Effector memory CD8-positive, alpha-beta T cell (primary cell): ENCODE measurements around the gene B4GALT6.

Experiments used
- ATAC-seq: fragments of 150-1000 bp; cut with Tn5 transposase; replicated peaks from 2 replicates; pipeline ENCODE4 v1.10.0; 2021; ENCODE audit warnings: mild to moderate bottlenecking, moderate library complexity
- DNase-seq, 3 experiments: peaks; one replicate each; pipeline ENCODE4 v3.0.0; 2021
- H3K27ac Mint-ChIP-seq, 2 donors: one replicate each; pipeline ENCODE4 v1.8.0; 2022; ENCODE audit warnings: mild to moderate bottlenecking in 2 of 2, mixed read lengths in 2 of 2, moderate library complexity in 2 of 2
- H3K27me3 Mint-ChIP-seq, 2 donors: one replicate each; pipeline ENCODE4 v1.8.0; 2022; ENCODE audit warnings: mixed read lengths in 2 of 2
- H3K36me3 Mint-ChIP-seq: one replicate; pipeline ENCODE4 v1.8.0; 2022; ENCODE audit warnings: mild to moderate bottlenecking, moderate library complexity, mixed read lengths; ENCODE audit not compliant: insufficient read depth
- H3K4me1 Mint-ChIP-seq, 2 donors: one replicate each; pipeline ENCODE4 v1.8.0; 2022; ENCODE audit warnings: low read depth in 2 of 2, mixed read lengths in 2 of 2
- H3K4me3 Mint-ChIP-seq, 2 donors: one replicate each; pipeline ENCODE4 v1.8.0; 2022; ENCODE audit warnings: mild to moderate bottlenecking in 2 of 2, mixed read lengths in 2 of 2, moderate library complexity in 2 of 2
- H3K9me3 Mint-ChIP-seq, 2 donors: one replicate each; pipeline ENCODE4 v1.8.0; 2022; ENCODE audit warnings: mixed read lengths in 2 of 2

B4GALT6 gene

GRCh38 chr18:31626409-31626808, 58.0 kb downstream of the B4GALT6 start:
- Mint-ChIP-seq H3K9me3 (no peaks in the 10 kb centered on the region), H3K27ac (no peak overlapping the region), H3K36me3 (peaks cover 4% of the 10 kb centered on the region), H3K27me3 (no peaks in the 10 kb centered on the region), H3K4me1 (peaks cover 0 to 9% of the 10 kb centered on the region in 2 donors), H3K4me3 (no peak overlapping the region)
- ATAC-seq (no peak), DNase-seq (no peak)

- DNase-seq (no peak), ATAC-seq (no peak)
- Mint-ChIP-seq H3K36me3 (peaks cover 4% of the 10 kb centered on the region), H3K4me3 (no peak overlapping the region), H3K27me3 (no peaks in the 10 kb centered on the region), H3K9me3 (no peaks in the 10 kb centered on the region), H3K4me1 (peaks cover 0 to 5% of the 10 kb centered on the region in 2 donors), H3K27ac (no peak overlapping the region)
Observed at GRCh38 chr18:31624892-31625640, 59.3 kb downstream of the B4GALT6 start.

- Mint-ChIP-seq H3K9me3 (no peaks in the 10 kb centered on the region), H3K27ac (no peak overlapping the region), H3K4me3 (no peak overlapping the region), H3K4me1 (peaks cover 0 to 4% of the 10 kb centered on the region in 2 donors), H3K27me3 (peaks cover 7 to 16% of the 10 kb centered on the region in 2 donors), H3K36me3 (no peaks in the 10 kb centered on the region)
- no peak for DNase-seq
- no peak for ATAC-seq
Observed at GRCh38 chr18:31619291-31619690, 65.1 kb downstream of the B4GALT6 start.

- no peaks in the 10 kb centered on the region for H3K36me3 Mint-ChIP-seq
- H3K9me3 Mint-ChIP-seq, result no peaks in the 10 kb centered on the region
- H3K27me3 Mint-ChIP-seq, result peaks cover 7 to 16% of the 10 kb centered on the region in 2 donors
- H3K4me1 Mint-ChIP-seq, result peaks cover 0 to 4% of the 10 kb centered on the region in 2 donors
- ATAC-seq (no peak), DNase-seq (no peak)
- no peak overlapping the region for H3K4me3 Mint-ChIP-seq
- H3K27ac Mint-ChIP-seq, result no peak overlapping the region
Observed at GRCh38 chr18:31618801-31619200, 65.6 kb downstream of the B4GALT6 start.

- Mint-ChIP-seq H3K9me3 (no peaks in the 10 kb centered on the region), H3K4me1 (peaks cover 0 to 4% of the 10 kb centered on the region in 2 donors), H3K27ac (no peak overlapping the region), H3K4me3 (no peak overlapping the region), H3K27me3 (peaks cover 7 to 16% of the 10 kb centered on the region in 2 donors), H3K36me3 (no peaks in the 10 kb centered on the region)
- ATAC-seq, result no peak
- no peak for DNase-seq
Observed at GRCh38 chr18:31617031-31617717, 67.2 kb downstream of the B4GALT6 start.

- no peak overlapping the region for H3K27ac Mint-ChIP-seq
- H3K4me3 Mint-ChIP-seq, result no peak overlapping the region
- no peaks in the 10 kb centered on the region for H3K9me3 Mint-ChIP-seq
- H3K27me3 Mint-ChIP-seq, result peaks cover 7 to 16% of the 10 kb centered on the region in 2 donors
- no peaks in the 10 kb centered on the region for H3K36me3 Mint-ChIP-seq
- H3K4me1 Mint-ChIP-seq, result peaks cover 0 to 4% of the 10 kb centered on the region in 2 donors
- no peak for DNase-seq
- no peak for ATAC-seq
Observed at GRCh38 chr18:31616586-31616985, 67.8 kb downstream of the B4GALT6 start.

GRCh38 chr18:31614044-31614443, 70.3 kb downstream of the B4GALT6 start:
- no peak overlapping the region for H3K27ac Mint-ChIP-seq
- DNase-seq (no peak), ATAC-seq (no peak)
- no peaks in the 10 kb centered on the region for H3K36me3 Mint-ChIP-seq
- H3K4me3 Mint-ChIP-seq, result no peak overlapping the region
- no peaks in the 10 kb centered on the region for H3K9me3 Mint-ChIP-seq
- peaks cover 7 to 10% of the 10 kb centered on the region in 2 donors for H3K27me3 Mint-ChIP-seq
- peaks cover 0 to 4% of the 10 kb centered on the region in 2 donors for H3K4me1 Mint-ChIP-seq

- Mint-ChIP-seq H3K4me1 (peaks cover 0 to 2% of the 10 kb centered on the region in 2 donors), H3K9me3 (no peaks in the 10 kb centered on the region), H3K4me3 (no peak overlapping the region), H3K36me3 (no peaks in the 10 kb centered on the region), H3K27ac (no peak overlapping the region), H3K27me3 (peaks cover 7 to 8% of the 10 kb centered on the region in 2 donors)
- no peak for ATAC-seq
- DNase-seq, result no peak
Observed at GRCh38 chr18:31612124-31612523, 72.3 kb downstream of the B4GALT6 start.

GRCh38 chr18:31611511-31611910, 72.9 kb downstream of the B4GALT6 start:
- DNase-seq (no peak), ATAC-seq (no peak)
- no peaks in the 10 kb centered on the region for H3K4me1 Mint-ChIP-seq
- no peak overlapping the region for H3K4me3 Mint-ChIP-seq
- H3K9me3 Mint-ChIP-seq, result no peaks in the 10 kb centered on the region
- H3K36me3 Mint-ChIP-seq, result no peaks in the 10 kb centered on the region
- no peak overlapping the region for H3K27ac Mint-ChIP-seq
- H3K27me3 Mint-ChIP-seq, result peaks cover 2 to 4% of the 10 kb centered on the region in 2 donors

- Mint-ChIP-seq H3K9me3 (no peaks in the 10 kb centered on the region), H3K27ac (no peak overlapping the region), H3K27me3 (peaks cover 0 to 6% of the 10 kb centered on the region in 2 donors), H3K4me3 (no peak overlapping the region), H3K36me3 (no peaks in the 10 kb centered on the region), H3K4me1 (no peaks in the 10 kb centered on the region)
- DNase-seq (no peak), ATAC-seq (no peak)
Observed at GRCh38 chr18:31610286-31611205, 73.8 kb downstream of the B4GALT6 start.

GRCh38 chr18:31609886-31610285, 74.5 kb downstream of the B4GALT6 start:
- no peak overlapping the region for H3K4me3 Mint-ChIP-seq
- no peaks in the 10 kb centered on the region for H3K9me3 Mint-ChIP-seq
- no peak for DNase-seq
- H3K4me1 Mint-ChIP-seq, result no peaks in the 10 kb centered on the region
- no peak for ATAC-seq
- H3K27ac Mint-ChIP-seq, result no peak overlapping the region
- H3K27me3 Mint-ChIP-seq, result peaks cover 0 to 9% of the 10 kb centered on the region in 2 donors
- H3K36me3 Mint-ChIP-seq, result no peaks in the 10 kb centered on the region

GRCh38 chr18:31607384-31607783, 77.0 kb downstream of the B4GALT6 start:
- Mint-ChIP-seq H3K4me1 (no peaks in the 10 kb centered on the region), H3K27me3 (peaks cover 0 to 9% of the 10 kb centered on the region in 2 donors)
- no peak for ATAC-seq

GRCh38 chr18:31606265-31606664, 78.1 kb downstream of the B4GALT6 start:
- Mint-ChIP-seq H3K9me3 (no peaks in the 10 kb centered on the region), H3K27ac (no peak overlapping the region), H3K4me3 (no peak overlapping the region)

More at GRCh38 chr18:31607384-31607783, 77.0 kb downstream of the B4GALT6 start:
- Mint-ChIP-seq H3K4me3 (no peak overlapping the region), H3K9me3 (no peaks in the 10 kb centered on the region), H3K36me3 (no peaks in the 10 kb centered on the region), H3K27ac (no peak overlapping the region)
- no peak for DNase-seq

More at GRCh38 chr18:31606265-31606664, 78.1 kb downstream of the B4GALT6 start:
- no peaks in the 10 kb centered on the region for H3K36me3 Mint-ChIP-seq
- no peaks in the 10 kb centered on the region for H3K4me1 Mint-ChIP-seq
- H3K27me3 Mint-ChIP-seq, result peaks cover 0 to 9% of the 10 kb centered on the region in 2 donors
- no peak for ATAC-seq
- no peak for DNase-seq
